Measurements from ENCODE around the gene PDZD2. TPM values are rescaled to one million over a fixed set of nuclear protein-coding genes. Genes with fewer than 3 reads are reported as not detected.

Gene PDZD2
- total RNA-seq, 1 donor from 2014 or later: 0.65 TPM

- no peaks in the 10 kb centered on the region for H3K4me1 Mint-ChIP-seq
- TF ChIP-seq, protein P1, sequence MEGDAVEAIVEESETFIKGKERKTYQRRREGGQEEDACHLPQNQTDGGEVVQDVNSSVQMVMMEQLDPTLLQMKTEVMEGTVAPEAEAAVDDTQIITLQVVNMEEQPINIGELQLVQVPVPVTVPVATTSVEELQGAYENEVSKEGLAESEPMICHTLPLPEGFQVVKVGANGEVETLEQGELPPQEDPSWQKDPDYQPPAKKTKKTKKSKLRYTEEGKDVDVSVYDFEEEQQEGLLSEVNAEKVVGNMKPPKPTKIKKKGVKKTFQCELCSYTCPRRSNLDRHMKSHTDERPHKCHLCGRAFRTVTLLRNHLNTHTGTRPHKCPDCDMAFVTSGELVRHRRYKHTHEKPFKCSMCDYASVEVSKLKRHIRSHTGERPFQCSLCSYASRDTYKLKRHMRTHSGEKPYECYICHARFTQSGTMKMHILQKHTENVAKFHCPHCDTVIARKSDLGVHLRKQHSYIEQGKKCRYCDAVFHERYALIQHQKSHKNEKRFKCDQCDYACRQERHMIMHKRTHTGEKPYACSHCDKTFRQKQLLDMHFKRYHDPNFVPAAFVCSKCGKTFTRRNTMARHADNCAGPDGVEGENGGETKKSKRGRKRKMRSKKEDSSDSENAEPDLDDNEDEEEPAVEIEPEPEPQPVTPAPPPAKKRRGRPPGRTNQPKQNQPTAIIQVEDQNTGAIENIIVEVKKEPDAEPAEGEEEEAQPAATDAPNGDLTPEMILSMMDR (conservative IDR thresholded peaks at IDR 0.05): no peak
- no peak for DNase-seq (ENCODE audit: low read depth, low spot score)
- H3K27ac Mint-ChIP-seq (ENCODE audit: unreplicated experiment): no peak overlapping the region
- H3K27me3 Mint-ChIP-seq (ENCODE audit: low read depth): no peaks in the 10 kb centered on the region
- no peak overlapping the region for H3K4me3 Mint-ChIP-seq
- no peaks in the 10 kb centered on the region for H3K9me3 Mint-ChIP-seq
- H3K36me3 Mint-ChIP-seq (ENCODE audit: low read depth): no peaks in the 10 kb centered on the region
Measured at GRCh38 chr5:31976169-31976568, 337.2 kb downstream of the PDZD2 start.

DNA sequence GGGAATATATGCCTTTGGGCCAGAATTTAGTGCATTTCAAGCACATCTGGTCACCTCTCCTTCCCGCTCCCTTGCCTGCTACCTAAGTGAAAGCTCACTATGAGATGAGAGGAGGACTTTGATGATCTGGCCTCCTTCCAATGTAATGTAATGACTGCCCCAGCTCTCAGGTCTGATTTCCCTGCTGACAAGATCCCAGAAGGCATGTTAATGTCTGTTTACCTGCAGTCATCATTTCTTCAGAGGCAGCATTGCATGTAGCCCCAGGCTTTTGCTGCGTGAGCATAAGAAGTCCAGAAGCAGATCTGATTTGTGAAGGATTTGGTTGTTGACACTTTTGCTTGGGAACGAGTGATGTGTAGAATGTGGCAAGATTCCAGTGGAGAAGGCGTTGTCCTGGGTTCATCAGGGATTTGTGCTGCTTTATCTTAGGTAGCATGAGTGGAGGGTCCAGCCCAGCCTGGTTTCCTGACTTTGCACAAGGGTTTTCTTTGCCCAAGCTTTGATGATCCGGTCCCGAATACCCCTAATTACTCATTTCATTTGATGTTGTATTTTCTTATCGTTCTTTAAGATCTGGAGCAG lies 342.5 kb downstream of the PDZD2 start:
- Mint-ChIP-seq H3K4me3 (no peak overlapping the region), H3K4me1 (no peaks in the 10 kb centered on the region), H3K27ac (ENCODE audit: unreplicated experiment) (no peak overlapping the region), H3K36me3 (ENCODE audit: low read depth) (no peaks in the 10 kb centered on the region), H3K27me3 (ENCODE audit: low read depth) (no peaks in the 10 kb centered on the region), H3K9me3 (no peaks in the 10 kb centered on the region)
- DNase-seq (ENCODE audit: low read depth, low spot score): no peak
- TF ChIP-seq, protein P1 (conservative IDR thresholded peaks at IDR 0.05): no peak

GRCh38 chr5:31982027-31982426 lies 343.1 kb downstream of the PDZD2 start:
- H3K9me3 Mint-ChIP-seq: no peaks in the 10 kb centered on the region
- H3K27ac Mint-ChIP-seq (ENCODE audit: unreplicated experiment): peak overlapping the region; percentile 6
- no peak overlapping the region for H3K4me3 Mint-ChIP-seq
- H3K4me1 Mint-ChIP-seq: no peaks in the 10 kb centered on the region
- no peak for DNase-seq (ENCODE audit: low read depth, low spot score)
- TF ChIP-seq, protein P1 (conservative IDR thresholded peaks at IDR 0.05): no peak
- H3K36me3 Mint-ChIP-seq (ENCODE audit: low read depth): no peaks in the 10 kb centered on the region
- H3K27me3 Mint-ChIP-seq (ENCODE audit: low read depth): no peaks in the 10 kb centered on the region

- no peaks in the 10 kb centered on the region for H3K27me3 Mint-ChIP-seq (ENCODE audit: low read depth)
- TF ChIP-seq, protein P1 (conservative IDR thresholded peaks at IDR 0.05): no peak
Measured at GRCh38 chr5:31982621-31983020, 343.7 kb downstream of the PDZD2 start.

GRCh38 chr5:31983851-31984250 lies 344.9 kb downstream of the PDZD2 start:
- no peak overlapping the region for H3K4me3 Mint-ChIP-seq
- H3K9me3 Mint-ChIP-seq: no peaks in the 10 kb centered on the region
- H3K27ac Mint-ChIP-seq (ENCODE audit: unreplicated experiment): no peak overlapping the region
- peaks cover 2% of the 10 kb centered on the region for H3K36me3 Mint-ChIP-seq (ENCODE audit: low read depth)
- H3K27me3 Mint-ChIP-seq (ENCODE audit: low read depth): no peaks in the 10 kb centered on the region
- DNase-seq (ENCODE audit: low read depth, low spot score): no peak
- no peaks in the 10 kb centered on the region for H3K4me1 Mint-ChIP-seq
- TF ChIP-seq, protein P1 (conservative IDR thresholded peaks at IDR 0.05): no peak

More at GRCh38 chr5:31982621-31983020, 343.7 kb downstream of the PDZD2 start:
- H3K4me1 Mint-ChIP-seq: no peaks in the 10 kb centered on the region
- no peak for DNase-seq (ENCODE audit: low read depth, low spot score)
- H3K27ac Mint-ChIP-seq (ENCODE audit: unreplicated experiment): no peak overlapping the region
- no peak overlapping the region for H3K4me3 Mint-ChIP-seq
- H3K36me3 Mint-ChIP-seq (ENCODE audit: low read depth): no peaks in the 10 kb centered on the region
- H3K9me3 Mint-ChIP-seq: no peaks in the 10 kb centered on the region
